GM12874 (cell line): ENCODE measurements around the gene PLXNA4.

Source experiments
- CTCF ChIP-seq: IDR thresholded peaks from 2 replicates; pipeline ENCODE4 v1.5.1; 2011; ENCODE audit warnings: low read depth, mild to moderate bottlenecking, control low read depth, low read length, moderate library complexity; ENCODE audit not compliant: insufficient read depth

Gene PLXNA4

GRCh38 chr7:132135746-132136385 lies 440.4 kb downstream of the PLXNA4 start:
- TF ChIP-seq CTCF = no peak

GRCh38 chr7:132134814-132135445 lies 441.3 kb downstream of the PLXNA4 start:
- no peak for TF ChIP-seq CTCF

GRCh38 chr7:132133501-132133900 lies 442.8 kb downstream of the PLXNA4 start:
- no peak for TF ChIP-seq CTCF

GRCh38 chr7:132131196-132131595 lies 445.1 kb downstream of the PLXNA4 start:
- no peak for TF ChIP-seq CTCF

- no peak for TF ChIP-seq CTCF
Observed at GRCh38 chr7:132130497-132130896, 445.8 kb downstream of the PLXNA4 start.

- TF ChIP-seq CTCF = no peak
Observed at GRCh38 chr7:132125872-132126595, 450.2 kb downstream of the PLXNA4 start.

- no peak for TF ChIP-seq CTCF
Observed at GRCh38 chr7:132125096-132125495, 451.2 kb downstream of the PLXNA4 start.
